T-helper 1 cell treated with Interleukin-12 subunit alpha and Interleukin-12 subunit beta and Interleukin-4 antibody, amounts not matched to agents 30 ng/mL and 1 ng/mL, for 36 hours (primary cell): ENCODE data around the gene MCTP2. TPM values are rescaled to one million over a fixed set of nuclear protein-coding genes. Genes with fewer than 3 reads are reported as not detected.

Experiments used
- intact Hi-C: fragments of 100-400 bp; cut with micrococcal nuclease; formaldehyde crosslinking; loops from one replicate; pipeline ENCODE4 v1.15.1; 2024
- total RNA-seq: library from RNA; stranded (reverse); gene quantifications from 2 replicates; pipeline ENCODE4 v1.2.3, GENCODE V29; 2022

The MCTP2 gene
- total RNA-seq, 1 donor from 2014 or later = 82.5 TPM

DNA sequence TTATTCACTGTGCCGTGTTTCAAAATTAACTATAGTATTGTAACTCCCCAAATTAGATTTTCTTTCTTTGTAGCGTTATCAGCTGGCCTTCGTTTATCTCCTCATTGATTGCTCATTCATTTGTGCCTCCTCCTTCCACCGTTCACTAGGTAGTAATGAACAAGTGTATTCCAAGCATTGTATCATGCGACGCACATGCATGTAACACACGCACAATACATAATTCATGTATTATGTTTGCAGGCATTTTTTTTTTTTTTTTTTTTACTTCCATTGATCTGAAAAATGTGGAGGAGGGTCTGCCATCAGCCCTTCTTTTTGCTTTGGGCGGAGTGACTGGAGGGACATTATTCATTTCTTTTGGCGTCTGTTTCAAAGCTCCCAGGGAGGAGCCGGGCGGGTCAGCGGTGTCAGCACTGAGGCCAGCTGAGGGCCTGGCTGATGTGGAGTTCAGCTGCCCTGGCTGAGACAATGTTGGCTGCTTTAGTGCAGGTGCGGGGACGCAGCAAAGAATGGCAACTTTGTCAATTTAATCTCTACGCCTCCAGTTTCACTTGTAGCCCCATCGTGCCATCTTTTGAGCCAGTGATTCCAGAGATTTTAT is 107.0 kb downstream of the MCTP2 start:
- intact Hi-C loops = no loop called here

DNA sequence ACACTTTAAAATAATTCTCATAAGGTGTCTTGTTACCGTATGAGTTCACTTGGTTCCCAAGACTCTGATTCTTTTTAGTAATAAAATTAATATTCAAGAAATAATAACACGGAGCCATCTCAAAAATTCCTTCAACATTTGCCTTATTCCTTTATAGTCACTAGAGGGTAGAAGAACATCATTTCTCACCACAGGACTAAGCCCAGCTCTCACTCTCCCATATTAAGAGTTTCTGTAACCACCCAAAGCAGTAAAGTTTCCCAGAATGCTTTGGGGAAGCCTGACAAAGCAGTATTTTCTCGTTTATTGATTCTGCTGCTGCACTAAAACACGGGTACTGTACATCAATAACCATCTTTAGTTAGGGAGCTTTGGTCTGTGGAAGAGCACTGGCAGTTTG is 114.9 kb downstream of the MCTP2 start:
- intact Hi-C loops = no loop called here

DNA sequence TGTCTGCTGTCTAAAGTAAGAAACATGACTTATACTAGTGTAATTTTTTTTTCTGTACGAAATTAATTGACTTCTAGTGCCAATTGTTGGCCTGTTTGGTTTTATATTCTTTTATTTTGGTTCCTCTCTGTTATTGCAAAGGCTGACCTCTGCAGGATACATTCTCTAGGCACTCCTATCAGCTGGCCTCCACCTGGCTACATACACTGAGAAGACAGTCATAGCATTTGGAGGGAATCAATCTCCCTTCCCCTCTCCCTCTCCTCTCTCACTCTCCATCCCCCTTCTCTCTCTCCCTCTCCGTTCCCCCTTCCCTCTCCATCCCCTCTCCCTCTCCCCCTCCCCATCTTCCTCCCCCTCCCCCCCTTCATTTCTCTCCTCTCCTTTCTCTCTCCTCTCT is 116.7 kb downstream of the MCTP2 start:
- intact Hi-C loops = no loop called here

DNA sequence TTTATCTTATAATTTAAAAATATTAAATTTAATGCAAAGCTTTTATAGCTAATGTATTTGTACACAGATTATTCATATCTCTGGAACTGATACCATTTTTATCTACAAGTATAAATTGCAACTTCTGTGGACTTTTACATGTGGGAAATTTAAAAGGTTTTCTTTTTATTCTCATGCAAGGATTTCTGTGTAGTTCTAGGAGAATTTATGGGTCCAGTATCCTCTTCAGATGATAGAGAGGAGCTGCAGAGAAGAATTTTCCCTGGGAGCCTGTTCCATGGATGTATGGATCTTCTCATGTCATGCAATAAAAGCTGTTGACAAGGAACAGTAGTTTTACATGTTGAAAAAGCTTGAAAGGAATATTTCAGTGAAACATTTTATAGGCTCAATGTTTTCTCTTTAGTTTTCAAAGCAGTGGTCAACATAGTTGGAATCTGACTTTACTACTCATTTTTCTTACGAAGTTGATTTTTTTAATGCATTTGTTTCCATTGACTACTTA is 119.7 kb downstream of the MCTP2 start:
- intact Hi-C loops = no loop called here

DNA sequence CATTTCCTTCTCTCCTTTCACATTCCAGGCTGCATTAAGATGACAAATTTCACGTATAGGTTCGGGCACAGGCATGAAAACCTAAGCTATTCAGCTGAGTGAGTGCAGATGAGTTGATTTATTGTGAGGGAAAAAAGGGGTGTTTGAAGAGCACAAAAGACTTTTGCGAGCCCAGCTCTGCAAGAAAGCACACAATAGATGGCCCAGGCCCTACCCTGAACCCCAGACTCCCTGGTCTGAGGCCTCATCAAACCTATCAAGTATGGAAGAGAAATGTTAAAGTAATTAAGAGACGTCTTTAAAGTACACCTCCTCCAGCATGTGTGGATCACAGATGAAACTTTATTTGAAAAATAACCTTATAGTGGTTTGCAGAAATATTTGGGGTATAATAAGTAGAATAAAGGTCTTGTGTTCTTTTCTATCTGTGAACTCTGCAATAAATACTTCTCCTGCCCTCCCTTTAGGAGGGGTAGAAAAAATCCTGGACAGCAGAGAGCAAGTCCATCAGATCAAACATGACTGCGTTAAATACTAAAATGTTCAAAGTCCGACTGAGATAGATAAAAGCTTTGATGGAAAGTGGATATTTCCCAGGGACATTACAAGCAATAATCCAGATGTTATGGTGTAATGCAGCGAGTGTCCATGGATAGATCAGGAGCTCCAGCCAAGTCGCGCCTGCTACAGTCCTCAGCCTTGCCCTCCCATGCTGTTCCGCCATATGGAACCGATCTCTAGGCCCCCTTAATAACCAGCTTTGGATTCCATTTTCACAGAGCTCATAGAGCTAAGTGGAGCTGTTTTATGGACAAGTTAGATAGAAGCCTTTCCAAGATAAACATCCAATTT is 121.5 kb downstream of the MCTP2 start:
- intact Hi-C loops = no loop called here

DNA sequence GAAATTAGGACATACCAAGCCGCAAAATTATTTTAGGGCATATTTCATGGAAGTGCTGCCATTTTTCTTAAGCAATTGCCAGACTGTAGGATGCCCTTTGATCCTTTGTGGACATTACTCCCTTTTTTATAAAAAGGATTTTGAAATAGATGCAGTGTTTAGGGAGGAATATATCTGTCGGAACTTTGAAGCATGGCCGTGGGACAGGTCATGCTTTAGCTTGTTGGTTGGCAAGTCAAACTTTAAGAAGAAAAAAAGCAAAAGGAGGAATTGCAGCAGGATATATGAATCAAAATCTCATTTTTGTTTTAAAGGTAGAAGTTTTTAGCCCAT is 122.1 kb downstream of the MCTP2 start:
- intact Hi-C loops = no loop called here

DNA sequence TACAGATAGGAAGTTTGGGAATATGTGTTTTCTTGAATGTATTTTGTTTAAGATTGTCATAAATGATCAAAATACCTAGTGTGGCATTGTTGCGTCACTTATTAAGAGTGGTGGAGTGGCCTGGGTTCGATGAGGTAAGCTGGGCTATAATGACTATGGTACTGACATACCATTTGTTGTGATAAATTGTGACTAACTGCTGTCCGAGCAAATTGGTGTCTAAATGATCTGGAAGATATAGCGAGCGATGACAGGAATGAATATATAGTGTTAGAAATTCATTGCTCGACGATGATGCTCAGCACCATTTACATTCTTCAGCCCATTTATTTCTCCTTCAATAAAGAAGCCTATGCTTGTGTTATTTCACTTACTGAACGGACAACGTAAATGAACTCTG is 123.3 kb downstream of the MCTP2 start:
- intact Hi-C loops = no loop called here

DNA sequence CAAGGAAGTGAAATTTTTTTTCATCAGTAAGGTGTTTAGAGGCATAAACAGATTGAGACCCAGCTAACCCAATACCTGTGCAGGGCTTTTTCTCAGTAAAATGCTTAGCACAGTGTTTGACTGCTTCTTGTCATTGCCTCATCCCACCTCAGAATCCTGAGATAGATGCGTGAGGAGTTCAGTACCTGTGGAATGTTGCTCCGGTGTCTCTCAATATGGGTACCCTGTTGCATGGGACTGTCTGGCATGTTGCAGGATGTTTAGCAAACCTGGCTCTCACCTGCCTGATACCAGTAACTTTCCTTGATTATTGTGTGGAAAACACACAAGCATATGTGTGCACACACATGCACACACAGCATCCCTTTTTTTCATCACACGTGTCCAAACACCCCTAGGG is 128.4 kb downstream of the MCTP2 start:
- intact Hi-C loops = no loop called here

DNA sequence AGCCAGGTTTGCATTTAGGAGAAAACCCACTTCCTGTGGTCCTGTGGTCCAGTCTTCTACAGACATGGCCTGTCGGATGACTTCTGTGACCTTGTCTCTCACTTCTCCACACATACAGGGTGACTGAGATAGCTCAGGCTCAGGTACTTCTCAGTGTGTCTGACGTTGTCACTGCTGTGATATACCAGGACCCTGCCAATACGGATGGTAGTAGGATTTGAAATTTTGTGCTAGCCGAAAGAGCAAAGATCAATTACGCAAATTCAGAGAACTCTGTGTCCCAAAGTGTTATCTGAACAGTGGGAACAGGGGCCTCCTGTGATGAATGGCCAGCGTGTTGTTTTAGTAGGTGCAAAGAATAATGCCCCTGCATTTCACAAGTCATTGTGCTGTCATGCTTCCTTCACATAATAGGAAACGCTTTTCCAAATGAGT is 128.9 kb downstream of the MCTP2 start:
- intact Hi-C loops = no loop called here

DNA sequence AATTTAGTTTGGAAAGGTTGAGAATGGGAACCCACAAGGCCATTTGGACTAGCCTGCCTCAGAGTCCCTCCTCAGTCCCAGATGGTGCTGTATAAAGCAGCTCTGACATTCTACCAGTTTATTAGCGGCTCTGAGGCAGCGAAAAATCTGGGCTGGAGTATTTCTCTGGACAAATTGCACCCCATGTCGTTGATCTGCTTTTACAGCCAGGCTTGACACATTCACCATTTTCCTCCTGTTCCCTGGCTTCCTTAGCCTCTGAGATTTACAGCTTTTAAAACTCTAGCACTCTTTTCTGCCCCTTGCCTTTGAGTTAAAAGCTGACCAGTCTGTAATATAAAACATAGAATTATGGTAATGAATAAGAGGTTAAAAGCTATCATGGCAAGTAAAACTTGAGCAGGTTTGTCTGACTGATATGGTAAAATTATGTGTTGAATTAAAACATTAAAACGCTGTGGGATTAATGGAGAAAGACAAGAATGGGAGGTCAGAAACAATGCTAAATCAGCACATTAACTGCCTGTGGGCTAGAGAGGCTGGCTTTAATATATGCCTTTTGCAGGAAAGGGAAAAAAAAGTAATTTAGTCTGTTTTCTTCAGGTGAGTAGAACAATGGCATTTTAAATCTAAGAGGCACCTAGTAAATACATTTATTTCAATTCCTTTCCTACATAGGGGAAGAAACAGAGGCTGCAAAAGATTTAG is 131.2 kb downstream of the MCTP2 start:
- intact Hi-C loops = no loop called here

DNA sequence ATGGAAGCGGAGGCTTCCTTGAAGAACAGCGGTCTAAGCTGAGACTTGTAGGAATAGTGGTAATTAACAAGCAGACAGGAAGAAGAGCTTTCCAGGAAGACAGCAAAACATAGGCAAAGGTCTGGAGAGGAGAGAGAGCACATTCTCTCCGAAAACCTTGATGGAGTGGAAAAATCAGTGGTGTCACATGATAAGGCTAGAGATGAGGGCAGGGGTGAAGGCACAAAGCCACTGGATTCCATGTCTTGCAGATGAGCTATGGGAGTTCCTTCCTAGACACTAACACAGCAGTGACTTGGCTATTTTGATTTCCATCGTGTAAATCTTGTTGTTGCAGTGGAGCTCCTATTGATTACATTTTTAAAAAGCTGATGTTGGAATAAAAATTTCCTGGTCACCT is 132.0 kb downstream of the MCTP2 start:
- intact Hi-C loops = no loop called here

DNA sequence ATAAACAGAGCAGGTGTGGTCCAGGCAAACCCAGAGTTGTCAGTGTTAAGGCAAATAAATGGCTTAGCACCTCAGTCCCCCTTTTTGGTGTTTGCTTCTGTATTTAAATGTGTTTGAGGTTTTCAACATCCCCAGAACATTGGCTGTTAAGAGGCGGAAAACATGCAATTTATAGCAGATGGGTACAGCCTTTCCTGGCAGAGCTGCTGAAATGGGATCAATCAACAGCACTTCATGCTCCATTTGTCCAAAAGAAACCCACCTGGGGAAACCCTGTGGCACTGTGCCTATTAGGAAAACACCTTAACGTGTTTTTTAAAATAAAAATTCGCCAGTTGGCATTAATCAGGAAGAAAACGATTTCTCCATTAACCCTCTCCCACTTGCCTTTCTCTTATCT is 135.4 kb downstream of the MCTP2 start:
- intact Hi-C loops = no loop called here

DNA sequence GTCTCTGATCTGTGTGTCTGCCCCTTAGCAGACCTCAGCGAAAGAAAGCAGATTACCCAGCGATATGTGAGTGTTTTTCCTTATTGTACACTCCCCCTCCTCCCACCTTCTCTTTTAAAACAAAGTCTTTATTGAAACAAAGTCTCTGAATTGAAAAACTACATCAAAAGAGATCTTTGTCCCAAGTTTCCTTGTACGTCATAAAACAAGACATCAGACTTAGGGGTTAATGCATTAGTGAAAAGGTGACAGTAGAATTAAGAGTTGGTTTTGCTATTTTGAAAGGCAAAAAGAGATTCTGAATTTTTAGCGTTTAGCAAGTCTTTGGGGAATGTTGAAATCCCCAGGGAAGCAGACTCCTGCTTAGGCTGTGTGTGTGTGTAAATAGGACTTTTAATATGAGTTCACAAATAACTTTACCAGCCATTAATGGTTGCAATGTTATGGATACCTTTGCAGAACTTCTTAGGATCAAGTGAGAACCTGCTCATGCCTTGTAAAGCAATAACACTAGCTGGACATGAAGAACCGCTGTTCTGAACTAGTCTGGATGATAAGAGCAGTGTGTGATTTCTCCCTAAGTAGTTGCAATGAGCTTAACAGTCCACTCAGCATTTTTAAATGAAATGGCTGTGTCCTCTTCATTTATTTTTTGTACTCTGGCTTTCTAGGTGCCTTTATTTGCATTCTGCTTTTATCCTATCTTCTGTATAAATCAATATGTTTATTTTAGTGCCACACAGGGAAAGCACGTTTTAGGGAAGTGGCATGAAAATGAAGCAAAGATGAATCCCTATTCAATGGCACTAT is 136.6 kb downstream of the MCTP2 start:
- intact Hi-C loops = no loop called here

DNA sequence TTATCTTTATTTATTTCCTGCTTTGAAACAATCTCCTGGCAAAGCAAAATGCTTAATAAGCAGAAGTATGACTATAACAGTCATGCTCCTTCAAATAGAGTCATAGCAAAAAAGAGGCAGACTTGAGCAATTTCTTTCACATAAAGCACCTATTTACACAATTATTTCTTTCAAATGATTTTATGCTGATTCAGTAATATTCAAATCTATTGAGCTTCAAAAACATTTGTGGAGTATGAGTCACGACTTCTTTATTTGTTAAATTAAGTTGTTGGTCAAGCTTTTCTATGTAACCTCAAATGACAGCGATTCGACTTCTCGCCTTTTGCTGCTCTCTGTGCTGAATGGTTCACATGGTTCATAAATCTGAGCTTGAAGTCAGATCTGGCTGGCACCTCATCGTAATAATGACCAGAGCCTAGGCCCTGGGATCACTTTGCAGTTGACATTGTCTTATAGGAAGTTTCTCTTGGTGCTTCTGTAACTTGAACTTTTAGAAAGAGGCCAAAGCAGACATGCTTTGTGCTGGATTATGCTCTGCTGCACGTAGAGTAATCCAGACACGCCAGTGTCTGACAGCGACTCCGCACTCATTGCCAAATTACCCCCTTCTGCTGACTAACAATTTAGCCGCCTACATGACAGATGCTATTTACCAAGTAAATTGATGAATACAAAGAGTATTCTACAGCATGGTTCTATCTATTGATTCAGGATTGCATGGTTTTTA is 139.0 kb downstream of the MCTP2 start:
- intact Hi-C loops = no loop called here

DNA sequence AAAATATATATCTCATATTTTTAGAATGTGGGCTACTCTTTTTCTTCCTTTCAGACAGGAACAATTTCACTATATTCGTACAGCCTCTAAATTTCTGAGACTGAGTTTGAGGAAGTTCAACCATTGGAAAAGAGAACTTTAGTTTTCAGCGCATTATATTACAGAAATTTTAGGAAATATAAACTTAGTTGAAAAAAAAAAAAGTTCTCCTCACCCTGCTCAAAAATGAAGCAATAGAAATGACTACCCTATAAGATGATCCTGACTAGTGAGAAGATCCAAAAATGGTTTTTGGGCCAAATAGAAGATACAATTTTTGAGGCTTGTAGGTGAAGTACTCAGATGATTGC is 139.6 kb downstream of the MCTP2 start:
- intact Hi-C loops = no loop called here

DNA sequence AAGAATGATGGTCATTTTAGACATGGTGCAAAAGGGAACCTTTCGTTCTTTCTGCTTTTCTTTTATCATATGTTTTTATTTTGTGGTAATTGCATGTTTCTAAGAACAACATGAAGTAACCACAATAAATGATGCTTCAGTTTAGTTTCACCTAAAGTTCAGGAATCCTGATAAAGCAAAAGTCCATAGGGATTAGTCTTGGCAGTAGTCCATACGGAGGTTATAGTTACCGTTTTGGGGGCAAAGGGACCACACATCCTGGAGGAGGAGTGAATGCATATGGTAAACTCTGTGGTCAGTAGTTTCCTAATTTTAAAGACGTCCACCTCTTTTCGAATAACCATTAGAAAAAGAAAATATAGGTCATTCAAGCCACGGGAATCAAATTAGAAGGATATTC is 141.5 kb downstream of the MCTP2 start:
- intact Hi-C loops = no loop called here

DNA sequence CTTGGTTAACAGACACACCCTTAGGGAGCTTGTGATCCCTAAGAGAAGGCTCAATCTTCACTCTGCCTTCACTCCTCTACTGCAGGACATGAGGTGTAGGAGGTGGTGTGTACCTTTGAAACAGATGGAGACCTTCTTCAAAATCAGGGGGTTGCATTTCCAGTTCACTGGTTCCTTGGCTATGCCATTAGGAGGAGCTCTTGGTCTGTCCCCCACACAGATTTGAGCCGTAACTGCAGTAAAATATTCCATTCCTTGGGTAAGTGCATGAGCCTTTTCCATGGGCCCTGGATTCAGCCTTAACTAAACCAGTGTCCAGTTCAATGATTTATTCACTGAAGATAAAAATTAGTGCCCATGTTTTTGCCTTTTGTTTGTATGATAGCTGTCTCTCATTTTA is 144.6 kb downstream of the MCTP2 start:
- intact Hi-C loops = no loop called here

DNA sequence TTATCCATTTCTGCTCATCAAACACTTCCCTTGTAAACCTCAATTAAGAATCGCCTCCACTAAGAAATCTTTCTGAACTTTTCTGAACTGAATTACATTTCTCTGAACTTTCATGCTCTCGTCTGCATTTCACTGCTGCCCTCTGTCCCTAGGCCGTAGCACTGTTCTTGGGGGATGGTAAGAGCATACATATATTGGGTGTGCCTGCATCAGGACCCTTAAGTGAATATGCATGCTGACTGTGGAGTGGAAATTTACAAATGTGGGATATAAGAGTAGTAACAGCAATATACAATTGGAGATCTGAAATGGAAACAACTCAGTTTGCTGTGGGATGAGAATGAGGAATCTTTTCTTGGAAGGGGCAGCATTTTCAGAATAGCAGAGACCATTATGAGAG is 148.6 kb downstream of the MCTP2 start:
- intact Hi-C loops = no loop called here

DNA sequence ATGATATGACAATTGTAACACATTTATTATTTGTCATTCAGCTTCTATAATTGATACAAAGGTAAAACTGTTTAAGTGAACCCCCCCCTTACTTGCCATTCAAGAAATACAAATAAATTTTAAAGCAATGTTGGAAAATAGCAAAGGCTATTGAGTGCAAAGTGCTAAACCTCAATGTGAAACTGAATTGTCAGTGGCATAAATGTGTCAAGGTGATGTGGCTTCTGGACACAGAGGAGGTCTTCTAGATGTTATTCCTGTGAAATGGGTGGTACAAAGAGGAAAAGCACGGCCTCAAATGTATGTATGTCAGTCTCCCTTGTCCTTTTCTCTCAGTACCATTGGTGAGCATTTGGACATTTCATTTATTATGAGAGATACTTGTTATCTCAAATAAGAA is 149.4 kb downstream of the MCTP2 start:
- intact Hi-C loops = no loop called here

DNA sequence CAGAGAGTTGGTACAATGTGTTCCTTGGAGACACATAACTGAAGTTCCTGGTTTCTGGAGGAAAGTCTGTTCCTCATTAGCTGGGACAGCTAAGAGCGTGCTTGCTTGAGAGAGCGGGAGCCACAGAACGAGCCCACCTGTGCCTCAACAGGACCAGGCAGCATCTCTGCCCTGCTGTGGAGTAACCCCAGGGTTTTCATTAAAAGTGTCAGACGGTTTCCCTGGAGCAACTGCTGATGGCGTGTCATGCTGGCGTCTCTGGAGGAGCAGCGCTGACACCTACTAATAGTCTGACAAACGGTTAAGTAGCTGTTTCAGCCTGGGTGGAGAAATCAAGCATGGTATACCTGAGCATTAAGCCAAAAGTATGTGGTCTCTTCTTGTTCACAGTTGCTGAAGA is 150.0 kb downstream of the MCTP2 start:
- intact Hi-C loops = no loop called here

DNA sequence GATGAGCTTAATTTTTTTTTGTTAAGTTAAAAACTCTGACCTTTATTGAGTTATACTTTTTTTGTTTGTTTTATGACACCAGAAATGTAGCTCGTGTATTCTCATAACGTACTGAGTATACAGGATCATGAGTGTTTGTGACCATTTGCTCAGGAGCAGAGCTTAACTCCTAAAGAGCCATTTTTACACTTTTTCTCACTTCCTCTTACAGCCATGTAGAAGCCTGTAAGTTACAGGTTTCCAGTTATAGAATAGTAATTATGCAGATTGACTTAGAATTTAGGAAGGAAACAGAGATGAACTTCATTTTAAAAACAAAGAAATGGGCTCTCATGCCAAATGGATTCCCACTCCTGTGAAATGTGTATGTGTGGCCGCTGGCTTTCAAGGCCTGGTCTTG is 151.7 kb downstream of the MCTP2 start:
- intact Hi-C loops = no loop called here
